Suprapubic skin (tissue), 4 donors: ENCODE measurements around the gene WDR33.

Experiments used
- CTCF ChIP-seq, 2 donors: fragments of 200-600 bp in 1 of 2; fragments of 450-650 bp in 1 of 2; sonication (generic) in 1 of 2; IDR thresholded peaks; one replicate each; pipeline ENCODE4 v1.5.1; 2016 to 2019; ENCODE audit warnings: antibody characterized with exemption in 2 of 2, mild to moderate bottlenecking in 1 of 2, moderate library complexity in 1 of 2
- EP300 ChIP-seq: sonication (generic); formaldehyde crosslinking; IDR thresholded peaks from one replicate; pipeline ENCODE4 v1.6.1; 2017; ENCODE audit warnings: antibody characterized with exemption
- POLR2A ChIP-seq, 2 donors: fragments of 450-650 bp; IDR thresholded peaks; one replicate each; pipeline ENCODE4 v1.6.1; 2017; ENCODE audit warnings: antibody characterized with exemption in 2 of 2, mild to moderate bottlenecking in 2 of 2, moderate library complexity in 2 of 2
- POLR2AphosphoS5 ChIP-seq, 3 donors: sonication (generic); formaldehyde crosslinking; IDR thresholded peaks; one replicate each; pipeline ENCODE4 v1.6.1; 2017; ENCODE audit warnings: antibody characterized with exemption in 3 of 3

GRCh38 chr2:127700527-127701192 is 110.3 kb downstream of the WDR33 start:
- TF ChIP-seq POLR2A (IDR thresholded peaks at IDR 0.05) (no peak), CTCF (IDR thresholded peaks at IDR 0.05) (no peak), EP300 (no peak), POLR2AphosphoS5 (IDR thresholded peaks at IDR 0.05) (no peak)
